Thyroid gland (tissue), 4 donors: ENCODE measurements around the gene CD79B. TPM values are rescaled to one million over a fixed set of nuclear protein-coding genes. Genes with fewer than 3 reads are reported as not detected.
"Not testable (repeated sequence)": the region's sequence is repeated elsewhere in the genome, so short reads cannot be mapped to it uniquely, and the experiment has no call there.

Source experiments
- DNase-seq, 2 donors: peaks; one replicate each; pipeline ENCODE4 v3.0.0-alpha.2; 2019
- H3K27ac ChIP-seq, 3 donors: fragments of 200-600 bp; sonication (generic); 1 replicate in 2 of 3; 2 replicates in 1 of 3; pipeline ENCODE4 v1.5.1; 2016 to 2019; ENCODE audit warnings: mild to moderate bottlenecking in 1 of 3, moderate library complexity in 1 of 3
- H3K27me3 ChIP-seq: fragments of 200-600 bp; sonication (generic); one replicate; pipeline ENCODE4 v1.5.1; 2019
- H3K36me3 ChIP-seq, 2 donors: fragments of 200-600 bp; sonication (generic); one replicate each; pipeline ENCODE4 v1.5.1; 2016 to 2019
- H3K4me1 ChIP-seq, 2 donors: fragments of 200-600 bp; sonication (generic); one replicate each; pipeline ENCODE4 v1.5.1; 2017 to 2019
- H3K4me3 ChIP-seq, 3 donors: fragments of 200-600 bp; sonication (generic); replicated peaks in 1 of 3; 1 replicate in 2 of 3; 2 replicates in 1 of 3; pipeline ENCODE4 v1.5.1; 2016; ENCODE audit warnings: mild to moderate bottlenecking in 1 of 3
- H3K9me3 ChIP-seq: fragments of 200-600 bp; sonication (generic); one replicate; pipeline ENCODE4 v1.5.1; 2017
- POLR2A ChIP-seq, 2 donors: fragments of 450-650 bp; IDR thresholded peaks; one replicate each; pipeline ENCODE4 v1.6.1; 2017; ENCODE audit warnings: antibody characterized with exemption in 2 of 2, mild to moderate bottlenecking in 2 of 2, moderate library complexity in 1 of 2
- WGBS, 2 donors: methylation state at CpG; one replicate each; pipeline ENCODE4 v1.1.5; 2017; 5-methylcytosine and 5-hydroxymethylcytosine counted together
- intact Hi-C: fragments of 100-400 bp; cut with DNase I; formaldehyde crosslinking; loops from one replicate; pipeline ENCODE4 v1.15.1; 2023
- total RNA-seq, 4 donors: library from RNA; depleted of rRNA; stranded (reverse); fragments of >200 nt; gene quantifications; one replicate each; pipeline ENCODE4 v1.2.3, GENCODE V29; 2016
- TF ChIP-seq, protein P1 (sequence below), 6 experiments: fragments of 200-600 bp in 3 of 6; fragments of 450-650 bp in 3 of 6; sonication (generic) in 3 of 6; IDR thresholded peaks; one replicate each; pipeline ENCODE4 v1.5.1; 2016 to 2019; ENCODE audit warnings: antibody characterized with exemption in 6 of 6, mild to moderate bottlenecking in 2 of 6, inconsistent platforms in 1 of 6, moderate library complexity in 1 of 6

The CD79B gene
- total RNA-seq, 4 donors from 2014 or later = 1.3 to 1.8 TPM; not detected in 2

DNA sequence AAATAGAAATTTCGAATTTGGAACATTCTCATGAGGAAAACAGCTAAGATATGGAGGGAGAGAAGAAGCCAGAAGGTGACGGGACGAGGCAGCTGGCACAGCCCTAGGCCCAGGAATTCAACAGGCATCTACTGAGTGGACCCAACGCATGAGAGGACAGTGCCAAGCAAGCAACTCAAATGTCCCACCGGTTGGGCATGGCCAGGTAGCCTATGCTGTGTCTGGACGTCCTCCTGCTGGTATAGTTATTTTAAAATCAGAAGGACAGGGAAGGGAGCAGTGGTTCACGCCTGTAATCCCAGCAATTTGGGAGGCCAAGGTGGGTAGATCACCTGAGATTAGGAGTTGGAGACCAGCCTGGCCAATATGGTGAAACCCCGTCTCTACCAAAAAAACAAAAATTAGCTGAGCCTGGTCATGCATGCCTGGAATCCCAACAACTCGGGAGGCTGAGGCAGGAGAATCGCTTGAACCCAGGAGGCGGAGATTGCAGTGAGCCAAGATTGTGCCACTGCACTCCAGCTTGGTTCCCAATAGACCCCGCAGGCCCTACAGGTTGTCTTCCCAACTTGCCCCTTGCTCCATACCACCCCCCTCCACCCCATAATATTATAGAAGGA is 15.5 kb downstream of the CD79B start:
- H3K27ac ChIP-seq = no peak overlapping the region
- no peak for DNase-seq
- H3K4me3 ChIP-seq = no peak overlapping the region
- H3K9me3 ChIP-seq = no peaks in the 10 kb centered on the region
- H3K4me1 ChIP-seq = no peaks in the 10 kb centered on the region
- intact Hi-C loops = loop anchor here (5.0 kb wide), 1 partner anchor 111 kb away; no protein-coding TSS in a partner anchor
- no peak for TF ChIP-seq POLR2A (IDR thresholded peaks at IDR 0.05)
- 80 to 85% methylated on average over 11 to 12 of the region's 12 CpGs for WGBS, 2 donors
- no peaks in the 10 kb centered on the region for H3K27me3 ChIP-seq
- H3K36me3 ChIP-seq = no peaks in the 10 kb centered on the region

DNA sequence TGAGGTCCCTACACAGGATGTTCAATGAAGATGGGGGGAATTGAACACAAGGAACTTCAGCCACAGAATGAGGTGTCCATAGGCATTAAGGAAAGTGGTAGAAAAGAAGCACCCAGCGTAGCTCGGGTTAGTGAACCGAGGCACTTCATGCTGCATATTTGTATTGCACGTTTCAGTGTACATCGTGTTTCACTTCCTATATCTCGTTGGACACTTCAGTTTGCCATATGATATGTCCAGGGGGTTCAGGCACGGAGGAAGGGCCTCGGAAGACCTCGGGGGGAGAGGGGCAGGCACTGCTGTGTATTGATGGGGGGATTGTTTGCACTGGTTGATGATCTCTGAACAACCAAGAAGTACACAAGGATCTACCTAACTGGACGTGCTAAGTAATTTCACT is 16.4 kb downstream of the CD79B start:
- intact Hi-C loops = loop anchor here (5.0 kb wide), 1 partner anchor 112 kb away; no protein-coding TSS in a partner anchor
- not testable (repeated sequence) for H3K27me3 ChIP-seq, H3K4me3 ChIP-seq, H3K4me1 ChIP-seq, H3K27ac ChIP-seq, DNase-seq, H3K9me3 ChIP-seq, H3K36me3 ChIP-seq
- WGBS, 2 donors = 50 to 61% methylated on average over 10 of the region's 10 CpGs

- no peaks in the 10 kb centered on the region for H3K4me1 ChIP-seq
- WGBS, 2 donors = 97% methylated on average over 7 of the region's 7 CpGs
- H3K27ac ChIP-seq = no peak overlapping the region
- no peaks in the 10 kb centered on the region for H3K27me3 ChIP-seq
- intact Hi-C loops = loop anchor here (5.0 kb wide), 1 partner anchor 218 kb away; the partner anchor contains the start of gene ERN1
- TF ChIP-seq, protein P1, sequence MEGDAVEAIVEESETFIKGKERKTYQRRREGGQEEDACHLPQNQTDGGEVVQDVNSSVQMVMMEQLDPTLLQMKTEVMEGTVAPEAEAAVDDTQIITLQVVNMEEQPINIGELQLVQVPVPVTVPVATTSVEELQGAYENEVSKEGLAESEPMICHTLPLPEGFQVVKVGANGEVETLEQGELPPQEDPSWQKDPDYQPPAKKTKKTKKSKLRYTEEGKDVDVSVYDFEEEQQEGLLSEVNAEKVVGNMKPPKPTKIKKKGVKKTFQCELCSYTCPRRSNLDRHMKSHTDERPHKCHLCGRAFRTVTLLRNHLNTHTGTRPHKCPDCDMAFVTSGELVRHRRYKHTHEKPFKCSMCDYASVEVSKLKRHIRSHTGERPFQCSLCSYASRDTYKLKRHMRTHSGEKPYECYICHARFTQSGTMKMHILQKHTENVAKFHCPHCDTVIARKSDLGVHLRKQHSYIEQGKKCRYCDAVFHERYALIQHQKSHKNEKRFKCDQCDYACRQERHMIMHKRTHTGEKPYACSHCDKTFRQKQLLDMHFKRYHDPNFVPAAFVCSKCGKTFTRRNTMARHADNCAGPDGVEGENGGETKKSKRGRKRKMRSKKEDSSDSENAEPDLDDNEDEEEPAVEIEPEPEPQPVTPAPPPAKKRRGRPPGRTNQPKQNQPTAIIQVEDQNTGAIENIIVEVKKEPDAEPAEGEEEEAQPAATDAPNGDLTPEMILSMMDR (IDR thresholded peaks at IDR 0.05) = no peak
- no peak for TF ChIP-seq POLR2A (IDR thresholded peaks at IDR 0.05)
- no peak for DNase-seq
- no peaks in the 10 kb centered on the region for H3K9me3 ChIP-seq
- H3K4me3 ChIP-seq = no peak overlapping the region
- H3K36me3 ChIP-seq = no peaks in the 10 kb centered on the region
These were observed 17.7 kb downstream of the CD79B start for GRCh38 chr17:63914471-63914870.

DNA sequence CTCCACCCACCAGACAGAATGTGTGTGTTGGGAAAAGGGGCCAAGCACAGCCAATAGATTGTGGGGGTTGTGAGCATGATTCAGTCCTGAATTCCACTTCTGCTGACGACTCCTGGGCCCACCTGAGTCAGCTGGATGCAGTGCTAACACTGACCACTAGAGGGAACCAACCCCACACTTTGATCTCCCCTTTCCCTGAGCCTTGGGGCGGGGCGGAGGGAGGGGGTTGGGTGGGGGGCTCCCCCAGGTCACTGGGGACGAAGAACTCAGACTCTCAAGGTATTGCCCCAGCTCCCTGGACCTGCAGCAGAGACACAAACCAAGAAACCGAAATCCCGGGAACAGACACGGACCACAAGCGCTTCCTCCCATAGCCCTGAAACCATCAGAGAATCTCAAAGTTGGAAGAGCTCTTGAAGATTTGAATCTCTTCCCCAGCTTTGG is 20.5 kb downstream of the CD79B start:
- intact Hi-C loops = loop anchor here (5.0 kb wide), 1 partner anchor 221 kb away; the partner anchor contains the start of gene ERN1
- H3K4me1 ChIP-seq = no peaks in the 10 kb centered on the region
- DNase-seq = peak; percentile 38 to 43
- WGBS, 2 donors = 44 to 64% methylated on average over 5 to 6 of the region's 8 CpGs
- H3K36me3 ChIP-seq = no peaks in the 10 kb centered on the region
- no peaks in the 10 kb centered on the region for H3K27me3 ChIP-seq
- no peak for TF ChIP-seq POLR2A (IDR thresholded peaks at IDR 0.05)
- TF ChIP-seq, protein P1 (IDR thresholded peaks at IDR 0.05) = peak; percentile 51 to 91 (median 61)
- no peak overlapping the region for H3K4me3 ChIP-seq
- H3K27ac ChIP-seq = no peak overlapping the region
- H3K9me3 ChIP-seq = no peaks in the 10 kb centered on the region

DNA sequence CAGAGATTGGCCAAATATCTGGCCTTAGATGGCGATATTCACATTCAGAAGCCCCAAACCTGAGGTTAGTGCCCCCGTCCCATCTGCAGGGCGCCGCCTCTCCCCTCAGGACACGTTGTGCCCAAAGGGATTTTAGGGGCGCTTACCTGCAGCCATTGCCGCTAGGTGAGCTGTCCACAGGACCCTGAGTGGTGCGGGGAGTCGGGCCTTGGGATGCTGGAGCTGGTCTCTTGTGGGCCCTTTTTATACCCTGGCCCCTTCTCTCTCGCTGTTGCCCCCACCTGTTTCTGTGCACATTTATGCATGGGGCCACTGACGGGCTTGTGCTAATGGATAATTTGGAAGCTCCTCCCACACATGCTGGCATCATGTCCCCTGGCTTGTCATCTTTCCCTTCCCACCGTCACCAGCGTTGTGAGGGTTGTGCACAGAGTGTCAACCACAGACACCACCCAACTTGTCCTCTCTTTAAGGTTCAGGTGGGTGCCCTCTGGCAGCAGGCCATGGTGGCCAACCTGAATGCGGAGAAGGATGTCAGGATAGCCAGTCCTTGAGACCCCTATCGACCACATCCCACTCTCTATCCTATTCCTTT is 21.0 kb downstream of the CD79B start, which contains the start of gene CSHL1:
Gene CSHL1 (minus strand): TSS at position 218 of the 595 bp plus-strand sequence. CDS start 62 bp downstream, at position 156.
- intact Hi-C loops = loop anchor here (5.0 kb wide), 1 partner anchor 221 kb away; the partner anchor contains the start of gene ERN1
- Histone ChIP-seq H3K27ac (no peak within 1 kb of the TSS), H3K27me3 (no peaks in the 10 kb centered on the region), H3K4me1 (no peaks in the 10 kb centered on the region), H3K9me3 (no peaks in the 10 kb centered on the region), H3K36me3 (no peaks in the 10 kb centered on the region), H3K4me3 (no peak within 1 kb of the TSS)
- no peak for TF ChIP-seq POLR2A (IDR thresholded peaks at IDR 0.05)
- TF ChIP-seq, protein P1 (IDR thresholded peaks at IDR 0.05) = no peak
- whole genome bisulfite sequencing, 2 donors = 79 to 86% methylated on average over 15 of the region's 15 CpGs
- no peak for DNase-seq

DNA sequence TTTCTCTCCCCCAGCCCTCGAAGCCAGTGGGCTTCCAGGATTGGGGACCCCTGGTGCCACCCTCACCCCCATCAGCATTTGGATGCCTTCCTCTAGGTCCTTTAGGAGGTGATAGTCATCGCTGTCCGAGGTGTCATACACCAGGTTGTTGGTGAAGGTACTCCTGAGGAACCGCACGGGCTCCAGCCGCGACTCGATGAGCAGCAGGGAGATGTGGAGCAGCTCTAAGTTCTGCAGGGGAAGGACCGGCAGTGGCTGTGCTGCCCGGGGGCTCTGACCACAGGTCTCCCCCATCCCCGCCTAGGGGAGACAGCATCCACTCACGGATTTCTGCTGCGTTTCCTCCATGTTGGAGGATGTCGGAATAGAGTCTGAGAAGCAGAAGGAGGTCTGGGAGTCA is 22.0 kb downstream of the CD79B start:
- Histone ChIP-seq H3K9me3 (no peaks in the 10 kb centered on the region), H3K27ac (no peak overlapping the region), H3K36me3 (no peaks in the 10 kb centered on the region), H3K4me1 (no peaks in the 10 kb centered on the region), H3K27me3 (no peaks in the 10 kb centered on the region), H3K4me3 (no peak overlapping the region)
- no peak for TF ChIP-seq POLR2A (IDR thresholded peaks at IDR 0.05)
- TF ChIP-seq, protein P1 (IDR thresholded peaks at IDR 0.05) = no peak
- intact Hi-C loops = loop anchor here (5.0 kb wide), 1 partner anchor 222 kb away; the partner anchor contains the start of gene ERN1
- 76 to 86% methylated on average over 7 to 14 of the region's 14 CpGs for WGBS, 2 donors
- DNase-seq = no peak

DNA sequence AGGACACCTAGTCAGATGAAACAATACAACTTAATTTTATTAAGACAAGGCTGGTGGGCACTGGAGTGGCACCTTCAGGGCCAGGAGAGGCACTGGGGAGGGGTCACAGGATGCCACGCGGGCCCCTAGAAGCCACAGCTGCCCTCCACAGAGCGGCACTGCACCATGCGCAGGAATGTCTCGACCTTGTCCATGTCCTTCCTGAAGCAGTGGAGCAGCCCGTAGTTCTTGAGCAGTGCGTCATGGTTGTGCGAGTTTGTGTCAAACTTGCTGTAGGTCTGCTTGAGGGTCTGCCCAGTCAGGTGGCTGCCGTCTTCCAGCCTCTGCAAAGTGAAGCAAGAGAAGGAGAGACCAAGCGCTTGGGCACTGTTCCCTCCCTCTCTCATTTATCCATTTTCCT is 22.5 kb downstream of the CD79B start:
- 47 to 48% methylated on average over 6 to 10 of the region's 10 CpGs for WGBS, 2 donors
- H3K9me3 ChIP-seq, H3K4me3 ChIP-seq, H3K27me3 ChIP-seq, intact Hi-C loops, H3K4me1 ChIP-seq, H3K27ac ChIP-seq, H3K36me3 ChIP-seq: not testable (repeated sequence)
- peak; percentile 50 to 51 for DNase-seq

- H3K4me1 ChIP-seq, H3K27ac ChIP-seq, H3K9me3 ChIP-seq, DNase-seq, H3K36me3 ChIP-seq, intact Hi-C loops, H3K27me3 ChIP-seq, H3K4me3 ChIP-seq: not testable (repeated sequence)
- WGBS, 2 donors = 61 to 67% methylated on average over 12 of the region's 12 CpGs
These were observed 24.9 kb downstream of the CD79B start for GRCh38 chr17:63907161-63907778.
